HL-60/S4 (cell line): Measurements from ENCODE around the gene MYH10.
"Not testable (repeated sequence)": the region's sequence is repeated elsewhere in the genome, so short reads cannot be mapped to it uniquely, and the experiment has no call there.

Experiments used
- in situ Hi-C: fragments of 300-500 bp; cut with MboI; formaldehyde crosslinking; loops from 2 replicates; pipeline ENCODE4 v1.14.3; 2022; ENCODE audit warnings: low sequenced_read_pairs

Gene MYH10

DNA sequence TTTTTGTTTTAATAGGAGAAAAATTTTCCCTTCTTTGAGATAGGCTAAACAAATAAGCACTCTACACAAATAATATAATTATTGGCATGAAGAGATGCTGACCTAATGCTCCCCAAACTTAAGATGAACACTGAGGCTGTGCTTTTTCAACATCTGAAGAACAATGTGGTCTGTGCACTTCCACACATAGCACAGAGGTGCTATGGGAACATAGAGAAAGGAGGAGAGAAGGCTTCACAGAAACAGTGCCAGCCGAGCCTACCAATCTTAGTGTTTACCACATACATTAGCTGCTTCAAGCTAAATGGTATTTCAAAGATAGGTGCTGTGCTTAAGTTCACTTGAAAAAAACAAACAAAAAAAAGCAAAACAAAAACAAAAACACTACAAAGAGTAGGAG lies 72.4 kb downstream of the MYH10 start:
- in situ Hi-C loops = no loop called here

DNA sequence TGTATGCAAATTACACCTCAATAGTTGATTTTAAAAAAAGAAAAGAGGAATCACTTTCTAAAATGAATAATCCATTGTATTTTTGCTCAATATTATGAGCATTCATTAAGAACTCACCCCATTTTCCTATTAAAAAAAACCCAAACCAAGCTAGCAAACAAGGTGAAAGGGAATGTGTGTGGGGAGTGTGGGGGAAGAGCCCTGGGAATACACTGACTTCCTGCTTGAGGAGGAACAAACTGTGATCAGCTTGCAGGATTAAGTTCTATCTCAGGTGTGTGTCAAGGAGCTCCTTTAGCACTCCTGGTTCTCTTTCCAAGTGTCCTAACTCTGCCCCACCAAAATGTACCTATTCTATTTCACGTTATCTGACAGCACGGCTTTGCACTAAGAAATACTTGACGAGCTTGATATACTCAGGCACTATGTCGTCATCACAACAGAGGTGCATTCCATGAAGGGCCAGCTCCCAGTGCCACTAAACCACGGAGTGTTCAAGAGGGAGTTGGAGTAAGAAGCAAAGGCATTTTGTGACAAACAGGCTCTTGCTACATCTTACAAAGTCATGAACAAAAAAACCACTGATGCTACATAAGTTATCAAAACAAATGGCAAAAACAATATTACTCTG lies 73.2 kb downstream of the MYH10 start:
- in situ Hi-C loops = no loop called here

DNA sequence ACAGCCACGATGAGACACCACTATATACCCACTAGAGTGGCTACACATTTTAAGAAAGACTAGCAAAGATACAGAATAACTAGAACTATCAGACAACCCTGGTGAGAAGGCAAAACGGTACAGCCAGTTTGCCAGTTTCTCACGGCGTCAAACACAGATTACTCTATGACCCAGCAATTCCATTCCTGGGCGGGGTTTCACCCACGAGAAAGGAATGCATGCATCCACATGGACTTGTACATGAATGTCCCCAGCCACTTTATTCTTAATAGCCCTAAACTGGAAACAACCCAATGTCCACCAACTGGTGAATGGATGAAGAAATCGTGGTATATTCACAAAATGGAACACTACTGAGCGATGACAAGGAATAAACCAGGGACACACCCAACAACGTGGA lies 74.5 kb downstream of the MYH10 start:
- in situ Hi-C loops = no loop called here

DNA sequence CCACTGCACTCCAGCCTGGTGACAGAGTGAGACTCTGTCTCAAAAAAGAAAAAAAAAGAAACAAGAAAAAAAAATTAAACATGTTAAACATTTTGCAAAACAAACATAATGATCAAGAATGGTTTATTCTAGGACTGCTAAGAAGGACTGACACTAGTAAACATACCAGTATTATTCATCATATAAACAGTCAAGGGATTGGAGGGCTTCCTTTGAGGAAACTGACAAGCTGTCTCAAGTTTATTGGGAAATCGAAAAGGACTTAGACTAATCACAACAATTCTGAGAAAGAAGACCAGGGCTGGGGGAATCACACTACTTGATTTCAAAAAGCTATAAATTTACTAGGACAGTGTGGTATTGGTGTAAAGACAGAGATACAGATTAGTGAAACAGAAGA lies 75.5 kb downstream of the MYH10 start:
- in situ Hi-C loops = no loop called here

DNA sequence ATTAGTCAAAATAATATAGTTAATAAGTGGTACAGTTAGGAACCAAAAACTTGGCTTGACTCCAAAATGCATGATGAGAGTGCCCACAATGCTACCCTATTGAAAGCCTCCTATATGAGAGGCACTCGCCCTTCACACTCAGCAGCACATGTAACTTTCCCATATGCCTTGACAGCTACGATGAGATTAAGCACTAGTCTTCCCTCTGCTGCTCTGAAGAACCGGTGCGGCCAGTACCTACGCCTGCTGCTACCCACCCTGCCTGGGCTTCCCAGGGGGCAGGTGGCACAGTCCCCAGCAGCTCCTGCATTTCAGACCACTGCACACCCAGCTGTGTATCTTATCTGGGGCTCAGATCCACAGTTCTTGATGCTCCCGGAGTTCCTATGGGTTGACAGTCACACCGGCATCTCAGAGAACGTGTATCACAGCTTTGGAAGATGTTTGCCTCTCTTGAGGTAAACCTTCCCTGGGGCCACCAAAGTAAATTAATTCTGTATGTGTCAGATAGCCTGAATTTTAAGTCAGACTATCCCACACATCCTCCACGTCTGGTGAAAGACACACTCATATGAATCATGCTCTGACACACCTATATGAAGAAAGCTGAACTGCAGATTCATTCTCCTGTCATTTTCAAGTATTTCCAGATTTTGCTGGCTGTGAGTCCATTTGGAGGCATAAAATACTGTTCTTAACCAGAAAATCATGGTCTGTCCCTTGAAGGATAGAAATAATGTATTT lies 77.8 kb downstream of the MYH10 start:
- in situ Hi-C loops = no loop called here

DNA sequence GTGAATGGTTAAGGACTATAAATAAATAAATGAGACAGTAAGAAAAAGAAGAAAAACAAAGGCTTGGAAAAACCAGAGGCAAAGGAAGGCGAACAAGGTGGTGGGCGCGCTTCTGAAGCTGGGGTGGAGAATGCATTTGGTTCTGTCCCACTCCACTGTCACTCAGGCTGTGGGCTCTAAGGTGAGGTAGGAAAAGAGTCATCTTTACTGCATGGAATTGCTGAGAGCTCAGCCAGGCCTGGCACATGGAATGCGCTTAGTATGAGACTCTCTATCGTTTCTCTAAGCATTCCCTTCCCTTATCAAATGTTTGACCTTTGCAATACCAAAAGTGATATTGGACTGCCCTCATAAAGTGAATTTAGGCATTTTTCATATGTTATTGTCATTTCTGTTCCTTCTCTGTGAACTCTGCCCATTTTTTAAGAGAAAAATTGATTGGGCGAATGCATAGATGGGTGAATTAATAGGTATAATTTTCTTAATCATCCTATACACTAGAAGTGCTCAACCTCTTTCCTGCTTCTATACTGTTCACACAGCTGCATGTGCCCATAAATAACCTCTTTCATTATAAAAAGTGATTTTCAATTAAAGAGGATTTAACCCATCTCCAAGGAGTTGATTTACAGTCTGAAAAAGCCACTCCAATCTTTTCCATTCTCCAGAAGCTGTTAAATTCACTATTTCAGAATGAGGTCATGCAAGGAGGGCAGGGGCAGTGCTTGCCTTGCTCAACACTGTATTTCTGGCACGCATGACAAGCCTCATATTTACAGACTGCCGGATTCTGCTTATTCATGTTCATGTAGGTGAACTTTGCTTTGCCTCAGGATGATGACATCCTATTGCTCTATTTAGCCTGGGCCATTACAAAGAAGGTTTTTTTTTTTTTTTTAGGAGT lies 87.7 kb downstream of the MYH10 start:
- in situ Hi-C loops = no loop called here

DNA sequence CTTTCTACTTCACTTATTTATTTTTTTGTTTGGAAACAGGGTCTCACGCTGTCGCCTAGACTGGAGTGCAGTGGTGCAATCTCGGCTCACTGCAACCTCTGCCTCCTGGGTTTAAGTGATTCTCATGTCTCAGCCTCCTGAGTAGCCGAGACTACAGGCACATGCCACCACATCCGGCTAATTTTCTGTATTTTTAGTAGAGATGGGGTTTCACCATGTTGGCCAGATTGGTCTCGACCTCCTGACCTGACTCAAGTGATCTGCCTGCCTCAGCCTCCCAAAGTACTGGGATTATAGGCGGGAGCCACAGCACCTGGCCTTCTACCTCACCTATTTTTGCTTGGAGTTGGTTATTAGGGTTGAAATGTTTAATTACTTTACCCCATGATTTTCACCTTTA lies 90.5 kb downstream of the MYH10 start:
- in situ Hi-C loops = not testable (repeated sequence)

DNA sequence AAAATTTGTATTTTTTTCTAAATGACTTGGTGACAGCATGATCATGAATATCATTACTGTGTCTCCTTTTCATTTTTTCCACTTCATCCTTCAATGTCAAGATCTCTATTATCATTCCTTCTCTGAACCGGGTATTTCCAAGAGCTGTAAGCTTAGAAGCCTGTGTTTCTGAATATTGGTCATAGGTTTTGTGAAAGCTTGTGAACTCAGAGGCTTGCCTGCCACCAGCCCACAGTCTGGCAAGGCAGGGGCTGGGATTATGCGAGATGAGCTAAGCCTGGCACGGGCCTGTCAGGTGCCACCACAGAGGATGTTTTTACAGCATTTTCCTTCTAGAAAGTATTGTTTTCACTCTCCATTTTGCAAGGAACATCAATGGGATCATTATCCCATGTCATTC lies 92.8 kb downstream of the MYH10 start:
- in situ Hi-C loops = no loop called here

DNA sequence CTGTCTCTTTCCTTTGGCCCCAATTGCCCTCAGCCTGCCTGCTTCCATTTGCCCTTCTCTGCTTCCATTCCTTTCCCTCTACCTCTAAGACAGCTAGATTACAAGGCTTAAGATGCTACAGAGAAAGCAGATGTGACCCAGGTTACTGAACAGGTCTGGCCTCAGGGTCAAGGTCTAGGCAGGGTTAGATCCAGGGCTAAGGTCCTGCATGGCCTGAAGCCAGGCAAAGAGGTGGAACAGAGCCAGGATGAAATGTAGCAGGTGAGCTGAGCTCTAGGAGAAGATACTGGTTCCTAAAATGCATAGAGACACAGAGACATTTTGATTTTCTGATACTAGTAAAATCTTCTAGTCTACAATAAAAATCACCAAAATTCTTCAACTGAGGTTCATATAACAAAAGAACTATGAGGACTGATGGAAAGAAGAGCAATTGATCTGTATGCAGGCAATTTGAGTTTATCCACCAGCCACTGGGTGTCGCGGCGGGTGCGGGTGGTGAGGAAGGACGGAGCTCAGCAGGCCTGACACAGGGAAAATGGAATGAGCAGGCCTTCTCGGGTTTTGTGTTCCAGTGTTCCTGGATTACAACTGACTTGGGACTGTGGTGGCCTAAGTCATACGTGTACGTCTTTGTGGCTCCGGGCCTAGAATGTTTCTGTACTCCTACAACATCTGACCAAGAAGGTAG lies 95.9 kb downstream of the MYH10 start:
- in situ Hi-C loops = no loop called here

DNA sequence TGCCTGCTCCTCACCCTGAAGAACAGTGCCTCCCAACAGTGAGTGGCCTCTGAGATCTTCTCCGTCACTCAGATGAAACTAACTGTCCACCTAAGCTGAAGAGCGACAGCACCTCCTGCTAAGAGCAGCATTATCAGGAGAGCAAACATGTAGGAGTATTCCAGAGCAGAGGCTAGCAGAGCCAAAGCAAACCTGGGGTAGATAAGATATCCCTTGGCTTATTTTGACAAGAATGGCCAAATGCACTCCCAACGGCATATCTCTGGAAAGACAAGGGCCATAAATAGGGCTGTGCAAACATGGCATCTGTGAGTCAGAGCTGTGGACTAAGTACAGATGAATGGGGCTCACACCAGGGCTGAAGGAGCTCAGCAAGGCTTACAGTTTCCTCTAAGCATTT lies 98.5 kb downstream of the MYH10 start:
- in situ Hi-C loops = no loop called here

DNA sequence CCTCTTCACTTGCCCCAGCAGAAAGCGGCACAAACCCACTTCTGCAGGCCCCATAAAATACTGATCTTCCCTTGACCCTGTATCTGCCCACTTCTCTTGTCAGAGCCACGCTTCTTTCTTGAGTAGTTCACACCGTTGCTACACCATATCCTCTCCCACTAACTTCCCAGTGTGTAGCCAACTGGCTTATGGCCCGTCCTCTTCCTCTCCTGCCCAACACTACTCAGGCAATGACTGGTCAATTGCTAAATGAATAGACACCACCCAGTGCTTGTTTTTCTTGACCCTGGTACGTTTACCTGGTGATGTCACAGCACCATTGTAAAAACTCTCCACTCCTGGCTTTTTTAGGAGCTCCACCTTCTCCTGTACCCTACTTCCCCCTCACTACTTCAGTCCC lies 107.9 kb downstream of the MYH10 start:
- in situ Hi-C loops = no loop called here

DNA sequence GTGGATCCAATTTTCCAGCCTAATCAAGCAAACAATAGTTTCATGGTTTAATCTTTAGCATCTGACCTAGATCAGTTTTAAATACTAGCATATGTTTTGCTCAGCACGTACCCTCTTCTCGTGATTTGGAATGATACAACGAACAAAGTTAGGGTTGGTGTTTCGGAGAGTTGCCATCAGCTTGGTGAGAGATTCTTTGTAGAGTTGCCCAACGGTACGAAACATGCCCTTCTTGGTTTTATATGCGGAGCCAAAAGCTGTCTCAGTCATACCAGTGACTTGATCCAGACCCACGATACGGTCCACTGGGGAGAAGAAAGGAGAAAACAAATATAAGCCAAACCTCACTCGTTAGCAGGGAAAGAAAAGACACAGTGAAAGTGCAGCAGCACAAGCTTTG lies 109.5 kb downstream of the MYH10 start:
- in situ Hi-C loops = no loop called here

DNA sequence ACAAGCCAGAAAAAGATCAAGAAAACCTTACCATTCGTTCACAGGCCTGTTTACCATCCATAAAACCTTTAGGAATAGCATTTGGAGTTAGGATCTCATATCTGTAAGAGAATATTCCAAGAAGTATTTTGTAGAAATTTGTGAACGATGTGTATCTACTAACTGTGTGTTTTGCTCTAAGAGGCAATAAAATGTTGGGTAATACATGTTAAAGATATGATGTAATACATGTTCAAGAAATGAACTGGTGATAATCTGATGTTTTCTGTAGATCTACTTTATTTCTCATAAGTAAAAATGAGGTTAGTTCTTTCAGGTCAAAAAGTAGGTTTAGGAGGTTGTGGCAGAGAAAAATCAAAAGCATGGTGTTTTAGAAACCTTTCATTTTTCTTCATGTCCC lies 111.7 kb downstream of the MYH10 start:
- in situ Hi-C loops = no loop called here

DNA sequence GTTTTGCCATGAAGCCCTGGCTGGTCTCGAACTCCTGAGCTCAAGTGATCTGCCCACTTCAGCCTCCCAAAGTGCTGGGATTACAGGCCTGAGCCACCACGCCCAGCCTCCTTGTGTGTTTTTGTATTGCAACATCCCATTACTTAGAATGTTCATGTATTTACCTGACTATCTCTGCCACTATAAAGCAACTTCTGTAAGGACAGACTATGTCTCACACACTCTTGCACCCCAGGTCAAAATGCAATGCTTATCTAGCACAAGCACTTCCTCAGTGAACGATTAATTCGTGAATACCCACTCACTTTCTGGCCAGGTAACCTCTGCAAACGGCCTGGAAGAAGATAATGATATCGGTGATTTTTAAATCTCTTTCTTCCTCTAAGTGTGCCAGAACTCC lies 112.2 kb downstream of the MYH10 start:
- in situ Hi-C loops = no loop called here

DNA sequence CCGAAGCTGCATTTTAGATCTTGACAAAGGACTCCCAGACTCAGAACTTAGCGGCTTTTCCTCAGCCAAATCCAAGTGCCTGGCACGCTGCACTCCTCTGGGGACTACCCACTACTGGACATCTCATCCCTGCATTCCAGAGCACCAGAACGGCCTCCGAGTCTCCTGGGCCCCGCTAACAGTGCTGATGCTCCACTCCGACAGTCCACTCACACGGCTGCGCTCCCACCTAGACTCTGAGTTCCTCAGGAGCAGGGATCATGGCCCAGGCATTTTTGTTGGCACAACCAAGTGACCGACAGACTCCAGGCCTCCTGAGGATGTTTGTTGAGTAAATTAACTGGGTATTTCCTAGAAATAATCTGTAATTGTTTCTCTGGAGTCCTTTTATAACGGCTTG lies 115.7 kb downstream of the MYH10 start:
- in situ Hi-C loops = no loop called here

DNA sequence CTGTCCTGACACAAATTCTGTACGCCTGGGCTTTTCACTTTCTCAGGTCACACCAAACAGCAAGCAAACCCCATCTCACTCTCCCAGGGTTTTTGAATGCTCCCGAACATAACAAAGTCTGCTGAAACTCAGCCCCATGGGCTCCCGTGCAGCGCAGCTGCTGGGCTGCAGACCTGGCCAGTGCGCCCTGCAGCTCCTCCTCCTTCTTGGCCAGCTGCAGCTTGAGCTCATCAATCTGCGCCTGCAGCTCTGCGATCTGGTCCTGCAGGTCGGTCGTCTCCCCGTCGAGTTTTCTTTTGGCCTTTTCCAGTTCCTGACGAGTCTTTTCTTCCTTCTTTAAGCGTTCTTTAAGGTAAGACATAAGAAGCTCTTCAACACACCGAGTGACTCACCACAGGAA lies 124.4 kb downstream of the MYH10 start:
- in situ Hi-C loops = no loop called here

DNA sequence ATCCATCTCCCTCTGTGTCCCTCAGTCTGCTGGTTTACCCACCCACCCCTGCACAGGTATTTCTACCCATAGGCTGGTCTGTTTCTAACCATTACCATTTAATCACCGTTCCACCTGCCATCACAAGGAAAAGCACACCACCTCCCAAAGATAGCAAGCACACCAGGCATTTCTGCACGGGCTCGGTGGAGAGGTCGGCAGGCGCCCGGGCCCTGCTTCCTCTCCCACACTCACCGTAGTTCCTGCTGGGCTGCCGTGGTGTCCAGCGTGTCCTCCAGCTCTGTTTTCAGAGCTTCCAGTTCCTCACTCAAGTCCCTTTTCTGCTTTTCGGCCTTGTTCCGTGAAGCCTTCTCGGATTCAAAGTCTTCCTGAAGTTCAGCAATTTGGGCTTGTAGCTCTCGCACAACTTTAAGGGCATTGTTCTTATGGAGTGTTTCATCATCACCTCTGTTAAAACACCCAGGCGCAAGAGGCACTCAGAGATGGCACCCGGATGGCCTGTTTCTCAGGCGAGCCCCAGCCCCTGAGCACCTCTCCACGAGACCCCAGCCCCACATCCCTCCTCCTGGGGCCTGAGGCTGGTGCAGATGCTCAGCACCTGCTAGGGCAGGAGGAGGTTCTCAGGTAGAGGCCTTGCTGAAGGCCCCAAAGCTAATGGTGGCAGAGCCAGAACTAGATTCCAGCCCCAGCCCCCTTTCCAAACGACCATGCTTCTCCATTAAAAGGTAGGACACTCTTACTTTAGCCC lies 125.9 kb downstream of the MYH10 start:
- in situ Hi-C loops = no loop called here

DNA sequence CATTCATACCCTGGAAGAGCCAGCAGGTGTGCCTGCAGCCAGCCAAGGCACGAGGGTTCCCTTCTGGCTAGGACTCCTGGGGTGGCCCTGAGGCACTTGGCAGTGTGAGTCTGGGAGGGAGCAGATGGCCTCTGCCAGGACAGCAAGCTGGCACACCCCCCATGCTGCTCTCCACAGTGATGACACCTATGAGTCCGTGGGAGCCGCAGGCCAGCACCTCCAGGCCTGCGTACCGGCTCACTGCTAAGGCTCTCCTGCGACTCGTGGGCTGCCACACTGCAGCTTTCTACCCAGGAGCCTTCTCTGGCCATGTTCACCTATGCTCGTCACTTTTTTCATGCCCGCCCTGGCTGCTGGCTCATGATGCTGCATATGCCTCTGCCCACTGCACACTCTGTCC lies 126.7 kb downstream of the MYH10 start:
- in situ Hi-C loops = no loop called here

DNA sequence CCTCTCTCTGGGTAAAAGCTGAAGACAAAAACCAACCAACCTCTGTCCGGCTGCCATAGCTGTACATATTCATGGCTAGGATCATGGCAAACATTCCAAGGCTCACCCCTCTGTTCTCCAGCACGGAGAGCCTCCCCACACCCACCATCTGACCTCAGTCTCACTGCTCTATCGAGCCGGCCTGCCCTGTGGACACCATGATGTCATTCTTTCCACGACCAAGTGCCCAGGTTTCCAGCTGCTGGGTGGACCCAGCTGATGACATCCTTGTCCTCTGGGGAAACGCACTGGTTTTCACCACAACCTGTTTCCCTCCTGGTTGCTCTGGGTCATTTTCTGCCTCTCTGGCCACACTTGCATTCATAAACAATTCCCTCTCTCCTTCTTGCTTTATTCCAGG lies 127.2 kb downstream of the MYH10 start:
- in situ Hi-C loops = no loop called here

DNA sequence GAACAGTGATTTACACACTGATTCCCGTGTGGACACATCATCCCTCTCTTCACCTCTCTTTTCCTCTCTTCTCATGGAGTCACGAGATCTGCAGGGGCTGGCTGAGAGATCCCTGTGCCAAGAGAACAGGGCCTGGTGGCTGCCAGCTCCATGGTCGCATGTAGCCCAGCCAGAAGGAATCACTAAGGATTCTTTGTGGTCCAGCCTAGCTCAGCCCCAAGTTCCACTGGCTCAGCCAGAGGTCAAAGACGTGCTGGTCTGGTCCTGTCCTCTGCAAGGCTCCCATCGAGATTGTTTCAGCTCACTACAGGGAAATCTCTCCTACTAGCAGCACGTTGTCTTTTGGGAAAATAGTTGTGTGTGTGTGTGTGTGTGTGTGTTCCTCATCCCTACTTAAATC lies 128.4 kb downstream of the MYH10 start:
- in situ Hi-C loops = no loop called here

DNA sequence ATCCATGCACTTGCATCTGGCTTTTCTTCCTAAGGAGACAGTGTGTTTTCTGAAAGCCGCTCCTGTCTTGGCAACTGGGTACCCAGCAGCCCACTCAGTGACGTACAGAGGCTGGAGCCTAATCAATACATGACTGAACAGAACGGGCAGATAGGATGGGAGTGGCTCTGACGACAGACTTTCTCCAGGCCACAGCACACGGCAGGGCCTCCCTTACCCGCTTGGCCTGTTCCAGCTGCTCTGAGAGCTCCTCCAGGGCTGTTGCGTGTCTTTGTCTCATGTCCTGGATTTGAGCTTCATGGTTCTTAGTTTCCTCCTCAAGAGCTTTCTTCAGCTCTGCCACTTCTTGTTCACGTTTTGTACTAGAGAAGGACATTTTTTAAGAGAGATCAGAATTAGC lies 129.9 kb downstream of the MYH10 start:
- in situ Hi-C loops = no loop called here
